Left ventricle myocardium inferior (tissue), 1 donor: Measurements from ENCODE around the gene CD81. TPM values are rescaled to one million over a fixed set of nuclear protein-coding genes. Genes with fewer than 3 reads are reported as not detected.
"Not testable (repeated sequence)": the region's sequence is repeated elsewhere in the genome, so short reads cannot be mapped to it uniquely, and the experiment has no call there.

ENCODE experiments used
- DNase-seq: peaks from one replicate; pipeline ENCODE4 v3.0.0-alpha.2; 2020
- H3K27ac ChIP-seq: fragments of 200-600 bp; replicated peaks from 2 replicates; pipeline ENCODE4 v1.8.0; 2021
- H3K27me3 ChIP-seq: fragments of 200-600 bp; 2 replicates; pipeline ENCODE4 v1.8.0; 2021; ENCODE audit warnings: low read depth
- H3K36me3 ChIP-seq: fragments of 200-600 bp; 2 replicates; pipeline ENCODE4 v1.8.0; 2021
- H3K4me1 ChIP-seq: fragments of 200-600 bp; 2 replicates; pipeline ENCODE4 v1.8.0; 2021
- H3K4me3 ChIP-seq: fragments of 200-600 bp; 2 replicates; pipeline ENCODE4 v1.8.0; 2021; ENCODE audit warnings: mild to moderate bottlenecking, moderate library complexity
- H3K9me3 ChIP-seq: fragments of 200-600 bp; replicated peaks from 2 replicates; pipeline ENCODE4 v1.8.0; 2021
- intact Hi-C: fragments of 100-400 bp; cut with micrococcal nuclease; formaldehyde crosslinking; loops from one replicate; pipeline ENCODE4 v1.11.0; 2022
- total RNA-seq: library from RNA; stranded (reverse); fragmentation: NEBNext Ultra II Directional; extraction: Animal tissue kit (Norgen Biotek cat#: 25700); gene quantifications from one replicate; pipeline ENCODE4 v1.2.1, GENCODE V29; 2021
- TF ChIP-seq, protein P1 (sequence below): fragments of 200-600 bp; IDR thresholded peaks from 2 replicates; pipeline ENCODE4 v1.8.0; 2021; ENCODE audit warnings: antibody characterized with exemption, mild to moderate bottlenecking, borderline replicate concordance
- donor health status: DM: no; HTN: yes; CAD: no; lungs with severe emphysema.

CD81 gene
- total RNA-seq, 1 donor from 2014 or later: 412 TPM

DNA sequence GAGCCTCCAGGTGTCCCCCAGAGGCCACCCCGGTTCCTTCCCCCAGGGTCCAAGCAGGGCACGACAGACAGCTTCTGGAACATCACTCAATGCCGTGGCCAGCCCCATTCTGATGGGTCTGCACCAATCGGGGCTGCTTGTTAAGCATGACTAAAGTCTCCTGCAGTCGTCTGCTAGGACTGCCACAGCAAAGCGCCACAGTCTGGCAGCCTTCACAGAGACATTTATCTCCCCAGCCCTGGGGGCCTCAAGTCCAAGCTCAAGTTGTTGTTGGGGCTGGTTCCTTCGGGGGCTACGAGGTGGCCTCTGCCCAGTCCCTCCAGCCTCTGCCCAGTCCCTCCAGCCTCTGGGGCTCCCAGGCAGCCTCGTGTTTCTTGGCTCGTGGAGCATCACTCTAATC lies 14.0 kb upstream of the CD81 start:
- TF ChIP-seq, protein P1, sequence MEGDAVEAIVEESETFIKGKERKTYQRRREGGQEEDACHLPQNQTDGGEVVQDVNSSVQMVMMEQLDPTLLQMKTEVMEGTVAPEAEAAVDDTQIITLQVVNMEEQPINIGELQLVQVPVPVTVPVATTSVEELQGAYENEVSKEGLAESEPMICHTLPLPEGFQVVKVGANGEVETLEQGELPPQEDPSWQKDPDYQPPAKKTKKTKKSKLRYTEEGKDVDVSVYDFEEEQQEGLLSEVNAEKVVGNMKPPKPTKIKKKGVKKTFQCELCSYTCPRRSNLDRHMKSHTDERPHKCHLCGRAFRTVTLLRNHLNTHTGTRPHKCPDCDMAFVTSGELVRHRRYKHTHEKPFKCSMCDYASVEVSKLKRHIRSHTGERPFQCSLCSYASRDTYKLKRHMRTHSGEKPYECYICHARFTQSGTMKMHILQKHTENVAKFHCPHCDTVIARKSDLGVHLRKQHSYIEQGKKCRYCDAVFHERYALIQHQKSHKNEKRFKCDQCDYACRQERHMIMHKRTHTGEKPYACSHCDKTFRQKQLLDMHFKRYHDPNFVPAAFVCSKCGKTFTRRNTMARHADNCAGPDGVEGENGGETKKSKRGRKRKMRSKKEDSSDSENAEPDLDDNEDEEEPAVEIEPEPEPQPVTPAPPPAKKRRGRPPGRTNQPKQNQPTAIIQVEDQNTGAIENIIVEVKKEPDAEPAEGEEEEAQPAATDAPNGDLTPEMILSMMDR: no peak
- H3K4me3 ChIP-seq: no peak overlapping the region
- no peaks in the 10 kb centered on the region for H3K9me3 ChIP-seq
- no peaks in the 10 kb centered on the region for H3K27me3 ChIP-seq
- no peak for DNase-seq
- H3K27ac ChIP-seq: no peak overlapping the region
- intact Hi-C loops: no loop called here
- H3K36me3 ChIP-seq: no peaks in the 10 kb centered on the region
- H3K4me1 ChIP-seq: peaks cover 30% of the 10 kb centered on the region

DNA sequence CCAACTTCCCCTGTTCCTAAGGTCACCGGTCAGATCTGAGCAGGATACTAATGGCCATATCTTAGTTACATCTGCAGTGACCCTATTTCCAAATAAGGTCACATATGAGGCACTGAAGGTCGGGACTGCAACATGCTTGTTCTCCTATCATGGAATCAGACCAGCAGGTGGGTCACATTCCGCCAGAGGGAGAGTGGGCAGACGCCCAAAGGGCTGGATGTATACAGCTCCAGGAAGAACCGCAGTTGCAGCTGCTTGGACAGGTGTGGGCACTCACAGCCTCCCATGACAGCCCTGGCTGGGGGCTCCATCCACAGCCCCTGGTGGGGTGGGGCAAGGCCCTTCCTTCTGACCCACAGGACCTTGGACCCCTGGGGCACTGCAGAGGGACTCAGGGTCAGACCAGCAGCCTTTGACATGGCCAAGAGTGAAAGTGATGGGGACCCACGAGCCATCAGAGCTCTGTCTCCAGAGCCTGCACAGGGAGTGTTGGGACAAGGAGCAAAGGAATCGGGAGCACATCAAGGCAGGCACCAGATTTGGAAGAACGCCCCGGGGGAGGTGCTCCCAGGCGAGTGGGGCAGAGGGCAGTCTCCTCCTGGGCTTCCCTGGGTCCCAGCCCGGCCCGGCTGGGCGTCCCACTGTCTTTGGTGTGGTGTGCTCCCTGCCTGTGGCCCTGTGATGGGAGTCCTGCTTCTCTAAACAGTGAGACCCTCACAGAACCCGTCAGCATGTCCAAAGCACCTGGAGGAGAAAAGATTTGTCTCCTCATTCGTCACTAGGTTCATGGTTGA lies 13.3 kb upstream of the CD81 start:
- H3K9me3 ChIP-seq: no peaks in the 10 kb centered on the region
- no peaks in the 10 kb centered on the region for H3K27me3 ChIP-seq
- no peak for DNase-seq
- no peak overlapping the region for H3K4me3 ChIP-seq
- H3K27ac ChIP-seq: no peak overlapping the region
- TF ChIP-seq, protein P1: no peak
- intact Hi-C loops: no loop called here
- H3K36me3 ChIP-seq: no peaks in the 10 kb centered on the region
- peaks cover 36% of the 10 kb centered on the region for H3K4me1 ChIP-seq

DNA sequence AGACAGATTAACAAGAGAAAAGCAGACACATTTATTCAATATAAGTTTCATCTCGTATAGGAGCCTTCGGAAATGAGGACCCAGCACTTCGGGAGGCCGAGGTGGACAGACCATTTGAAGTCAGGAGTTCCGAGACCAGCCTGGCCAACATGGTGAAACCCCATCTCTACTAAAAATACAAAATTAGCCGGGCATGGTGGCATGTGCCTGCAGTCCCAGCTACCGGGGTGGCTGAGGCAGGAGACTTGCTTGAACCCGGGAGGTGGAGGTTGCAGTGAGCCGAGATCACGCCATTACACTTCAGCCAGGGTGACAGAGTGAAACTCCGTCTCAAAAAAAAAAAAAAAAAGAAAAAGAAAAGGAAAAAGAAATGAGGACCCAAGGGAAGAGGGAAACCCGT lies 12.7 kb upstream of the CD81 start:
- peaks cover 36% of the 10 kb centered on the region for H3K4me1 ChIP-seq
- H3K36me3 ChIP-seq, H3K4me3 ChIP-seq, H3K9me3 ChIP-seq, DNase-seq, H3K27me3 ChIP-seq, H3K27ac ChIP-seq, intact Hi-C loops: not testable (repeated sequence)

DNA sequence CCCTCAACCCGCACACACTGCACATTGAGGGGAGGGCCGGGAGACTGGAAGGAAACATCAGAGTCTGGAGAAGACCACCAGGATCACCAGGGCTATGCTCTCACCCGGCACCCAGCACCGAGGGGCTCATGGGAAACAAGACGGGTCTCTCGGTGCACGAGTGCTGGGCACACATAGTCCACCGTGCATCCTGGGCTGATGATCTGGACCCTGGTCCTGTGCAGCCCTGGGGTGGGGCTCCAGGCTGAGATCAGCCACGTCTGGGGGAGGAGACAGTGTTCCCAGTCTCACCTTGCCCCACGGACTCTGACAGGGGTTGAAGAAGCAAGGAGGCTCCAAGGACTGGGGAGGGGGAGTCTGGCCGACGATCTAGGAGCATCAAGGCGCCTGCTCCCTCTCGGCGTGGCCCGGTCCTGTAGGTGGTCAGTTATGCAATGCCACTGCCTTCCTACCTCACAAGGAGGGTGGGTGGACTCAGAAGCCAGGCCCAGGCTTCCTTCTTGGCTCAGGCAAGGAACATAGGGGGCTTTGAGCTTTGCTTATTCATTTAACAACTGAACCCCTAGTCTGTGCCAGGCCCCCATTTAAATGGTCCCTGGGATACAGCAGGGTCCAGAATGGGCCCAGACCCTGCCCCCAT lies 11.4 kb upstream of the CD81 start:
- DNase-seq: no peak
- Histone ChIP-seq H3K27me3 (no peaks in the 10 kb centered on the region), H3K9me3 (no peaks in the 10 kb centered on the region), H3K4me1 (peaks cover 36% of the 10 kb centered on the region), H3K36me3 (no peaks in the 10 kb centered on the region), H3K4me3 (no peak overlapping the region), H3K27ac (no peak overlapping the region)
- intact Hi-C loops: no loop called here
- TF ChIP-seq, protein P1: no peak

DNA sequence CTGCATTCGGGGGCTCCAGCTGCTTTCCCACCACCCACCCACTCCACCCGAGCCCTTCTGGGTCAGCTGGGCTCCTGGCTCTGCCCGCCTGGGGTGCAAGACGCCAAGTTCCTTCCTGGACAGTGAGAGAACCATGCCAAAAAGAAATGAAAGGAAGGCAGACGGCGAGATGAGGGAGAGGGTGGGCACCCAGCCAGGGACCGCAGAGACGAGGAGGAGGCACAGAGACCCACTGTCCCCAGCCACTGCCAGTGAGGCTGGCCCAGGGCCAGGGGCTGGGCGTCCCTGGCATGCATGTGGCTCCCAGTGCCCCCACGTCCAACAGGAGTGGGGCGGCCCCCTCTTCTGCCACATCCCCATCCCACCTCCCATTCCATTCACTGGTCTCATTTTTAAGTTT lies 10.8 kb upstream of the CD81 start:
- H3K4me1 ChIP-seq: peaks cover 36% of the 10 kb centered on the region
- H3K9me3 ChIP-seq: no peaks in the 10 kb centered on the region
- TF ChIP-seq, protein P1: no peak
- no peak for DNase-seq
- no peaks in the 10 kb centered on the region for H3K36me3 ChIP-seq
- no peak overlapping the region for H3K27ac ChIP-seq
- intact Hi-C loops: no loop called here
- H3K27me3 ChIP-seq: no peaks in the 10 kb centered on the region
- no peak overlapping the region for H3K4me3 ChIP-seq

DNA sequence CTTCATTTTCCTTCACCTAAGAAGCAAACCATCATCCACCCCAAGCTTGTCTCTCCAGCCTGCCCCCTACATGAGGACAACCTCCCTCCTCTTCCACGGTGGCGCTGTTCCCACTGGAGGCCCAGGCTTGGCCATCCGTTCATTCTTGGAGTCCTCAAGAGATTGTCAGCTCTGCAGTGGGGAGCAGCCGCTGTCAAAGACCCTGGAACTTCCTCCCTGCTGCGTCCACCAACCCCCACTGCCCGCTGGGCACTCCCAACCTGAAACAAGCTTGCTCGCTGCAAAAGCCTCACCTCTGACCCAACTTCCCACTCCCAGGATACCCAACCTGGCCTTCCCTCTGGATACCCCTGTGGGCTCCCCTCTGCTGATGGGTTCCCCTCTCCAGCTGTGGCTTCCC lies 10.4 kb upstream of the CD81 start:
- intact Hi-C loops: no loop called here
- H3K9me3 ChIP-seq: no peaks in the 10 kb centered on the region
- no peaks in the 10 kb centered on the region for H3K36me3 ChIP-seq
- DNase-seq: no peak
- H3K4me3 ChIP-seq: no peak overlapping the region
- TF ChIP-seq, protein P1: no peak
- peak overlapping the region; percentile 66 for H3K27ac ChIP-seq
- no peaks in the 10 kb centered on the region for H3K27me3 ChIP-seq
- H3K4me1 ChIP-seq: peaks cover 37% of the 10 kb centered on the region
